Mucosa of descending colon (tissue), 3 donors: ENCODE data around the gene ACYP1. TPM values are rescaled to one million over a fixed set of nuclear protein-coding genes. Genes with fewer than 3 reads are reported as not detected.

Experiments
- ATAC-seq: fragments of 200-7000 bp; cut with Tn5 transposase; one replicate; pipeline ENCODE4 v1.9.1; 2020; ENCODE audit warnings: mild to moderate bottlenecking, moderate library complexity
- DNase-seq, 3 donors: peaks; one replicate each; pipeline ENCODE4 v3.0.0-alpha.2; 2020
- H3K36me3 ChIP-seq: fragments of 200-600 bp; one replicate; pipeline ENCODE4 v1.8.0; 2021; ENCODE audit warnings: low read depth, mild to moderate bottlenecking
- H3K4me1 ChIP-seq: fragments of 200-600 bp; one replicate; pipeline ENCODE4 v1.8.0; 2021; ENCODE audit warnings: low read depth, mild to moderate bottlenecking
- H3K4me3 ChIP-seq: fragments of 200-600 bp; one replicate; pipeline ENCODE4 v1.8.0; 2021; ENCODE audit warnings: mild to moderate bottlenecking
- H3K9me3 ChIP-seq: fragments of 200-600 bp; one replicate; pipeline ENCODE4 v1.8.0; 2021; ENCODE audit warnings: mild to moderate bottlenecking
- CTCF ChIP-seq: fragments of 200-600 bp; IDR thresholded peaks from one replicate; pipeline ENCODE4 v1.8.0; 2022; ENCODE audit warnings: antibody characterized with exemption, mild to moderate bottlenecking
- intact Hi-C, 2 donors: fragments of 100-400 bp; cut with DNase I in 1 of 2; cut with micrococcal nuclease in 1 of 2; formaldehyde crosslinking; loops; one replicate each; pipeline versions ENCODE4 v1.11.0 to v1.11.1; 2022; cut with DNase I, micrococcal nuclease
- total RNA-seq, 3 donors: library from RNA; stranded (reverse); fragmentation: NEBNext Ultra II Directional in 2 of 3; extraction: Animal tissue kit (Norgen Biotek cat#: 25700) in 2 of 3; gene quantifications; one replicate each; pipeline versions ENCODE4 v1.2.1 to v1.2.4, GENCODE V29; 2021 to 2023
- donor health status: DM: no; HTN: no; CAD: no; lungs with moderate emphysema.
- donor health status: DM: no; HTN: no; CAD: no.
- donor health status: DM: no; HTN: yes; CAD: no.

Gene ACYP1
- total RNA-seq, 3 donors from 2014 or later = 18.5 to 26.5 (median 20.3) TPM

- Histone ChIP-seq H3K4me3 (no peak overlapping the region), H3K9me3 (no peaks in the 10 kb centered on the region), H3K36me3 (no peaks in the 10 kb centered on the region), H3K4me1 (no peaks in the 10 kb centered on the region)
- intact Hi-C loops = no loop called here
- no peak for TF ChIP-seq CTCF
- no peak for DNase-seq
- peak; percentile 53 for ATAC-seq
Measured at GRCh38 chr14:75098212-75098611, 34.4 kb upstream of the ACYP1 start.

GRCh38 chr14:75096959-75097358, 33.1 kb upstream of the ACYP1 start:
- Histone ChIP-seq H3K9me3 (no peaks in the 10 kb centered on the region), H3K4me1 (no peaks in the 10 kb centered on the region), H3K36me3 (no peaks in the 10 kb centered on the region), H3K4me3 (no peak overlapping the region)
- intact Hi-C loops = no loop called here
- DNase-seq = no peak
- ATAC-seq = no peak
- no peak for TF ChIP-seq CTCF

GRCh38 chr14:75095690-75096089, 31.9 kb upstream of the ACYP1 start:
- intact Hi-C loops = no loop called here

GRCh38 chr14:75094896-75095295, 31.1 kb upstream of the ACYP1 start:
- H3K9me3 ChIP-seq = no peaks in the 10 kb centered on the region
- no peak for TF ChIP-seq CTCF
- ATAC-seq (no peak), DNase-seq (no peak)
- no peak overlapping the region for H3K4me3 ChIP-seq
- intact Hi-C loops = no loop called here
- peaks cover 6% of the 10 kb centered on the region for H3K36me3 ChIP-seq
- no peaks in the 10 kb centered on the region for H3K4me1 ChIP-seq

More at GRCh38 chr14:75095690-75096089, 31.9 kb upstream of the ACYP1 start:
- no peaks in the 10 kb centered on the region for H3K9me3 ChIP-seq
- no peaks in the 10 kb centered on the region for H3K36me3 ChIP-seq
- TF ChIP-seq CTCF = no peak
- H3K4me3 ChIP-seq = no peak overlapping the region
- H3K4me1 ChIP-seq = no peaks in the 10 kb centered on the region
- ATAC-seq (no peak), DNase-seq (no peak)

- Histone ChIP-seq H3K4me3 (no peak overlapping the region), H3K4me1 (no peaks in the 10 kb centered on the region), H3K36me3 (peaks cover 6% of the 10 kb centered on the region), H3K9me3 (no peaks in the 10 kb centered on the region)
- ATAC-seq (no peak), DNase-seq (no peak)
- intact Hi-C loops = no loop called here
- no peak for TF ChIP-seq CTCF
Measured at GRCh38 chr14:75092698-75093097, 28.9 kb upstream of the ACYP1 start.

- Histone ChIP-seq H3K9me3 (no peaks in the 10 kb centered on the region), H3K36me3 (peaks cover 13% of the 10 kb centered on the region), H3K4me1 (no peaks in the 10 kb centered on the region), H3K4me3 (no peak overlapping the region)
- intact Hi-C loops = no loop called here
- TF ChIP-seq CTCF = no peak
- no peak for ATAC-seq
- no peak for DNase-seq
Measured at GRCh38 chr14:75091251-75091650, 27.4 kb upstream of the ACYP1 start.
